OCI-LY3 (cell line): ENCODE data around the gene XYLT2.

Experiments
- H2AFZ ChIP-seq: fragments of 200-600, 300-600 bp; shearing (Covaris generic); 2 replicates; pipeline ENCODE4 v1.6.0; 2014; ENCODE audit warnings: antibody characterized with exemption, low read depth, low read length
- H3K27ac ChIP-seq: fragments of 200-600, 300-600 bp; sonication (generic); 2 replicates; pipeline ENCODE4 v1.5.1; 2014; ENCODE audit warnings: mild to moderate bottlenecking, low read length, moderate library complexity, mixed read lengths
- H3K27me3 ChIP-seq: fragments of 200-600, 300-600 bp; sonication (generic); 2 replicates; pipeline ENCODE4 v1.6.1; 2014; ENCODE audit warnings: low read depth, low read length, mixed read lengths
- H3K36me3 ChIP-seq: fragments of 200-600, 300-600 bp; sonication (generic); replicated peaks from 2 replicates; pipeline ENCODE3; 2014; ENCODE audit warnings: low read depth, low read length, mixed read lengths
- H3K4me1 ChIP-seq: fragments of 300-600, 200-600 bp; sonication (generic); 2 replicates; pipeline ENCODE4 v1.6.1; 2014; ENCODE audit warnings: low read length, mixed read lengths
- H3K4me2 ChIP-seq: fragments of 200-600, 300-600 bp; sonication (generic); 2 replicates; pipeline ENCODE4 v1.6.1; 2014; ENCODE audit warnings: low read length, mixed read lengths
- H3K4me3 ChIP-seq: fragments of 300-600, 200-600 bp; sonication (generic); 2 replicates; pipeline ENCODE4 v1.5.1; 2014; ENCODE audit warnings: antibody characterized with exemption, mild to moderate bottlenecking, low read length, moderate library complexity
- H3K79me2 ChIP-seq: fragments of 300-600, 200-600 bp; shearing (Covaris generic); 2 replicates; pipeline ENCODE4 v1.6.1; 2014; ENCODE audit warnings: mild to moderate bottlenecking, low read length, mixed read lengths
- H3K9ac ChIP-seq: fragments of 300-600, 200-600 bp; shearing (Covaris generic); 2 replicates; pipeline ENCODE4 v1.6.0; 2014; ENCODE audit warnings: mild to moderate bottlenecking, low read length, moderate library complexity
- H3K9me3 ChIP-seq: fragments of 200-600, 300-600 bp; shearing (Covaris generic); 2 replicates; pipeline ENCODE4 v1.6.1; 2014; ENCODE audit warnings: low read length, mixed read lengths; ENCODE audit not compliant: insufficient read depth
- H4K20me1 ChIP-seq: fragments of 200-600, 300-600 bp; sonication (generic); 2 replicates; pipeline ENCODE4 v1.6.1; 2016; ENCODE audit warnings: low read length, mixed read lengths; ENCODE audit not compliant: insufficient read depth
- CTCF ChIP-seq: fragments of 200-600, 300-600 bp; sonication (generic); IDR thresholded peaks from 2 replicates; pipeline ENCODE4 v1.5.1; 2014; ENCODE audit warnings: antibody characterized with exemption, low read length, low read depth
- EZH2phosphoT487 ChIP-seq: fragments of 200-600 bp; shearing (Covaris generic); IDR thresholded peaks from 2 replicates; pipeline ENCODE4 v1.6.1; 2018; ENCODE audit warnings: antibody characterized with exemption, mixed run types, low read depth

XYLT2 gene

GRCh38 chr17:50364715-50365114 is 18.8 kb downstream of the XYLT2 start:
- Histone ChIP-seq H3K4me3 (no peak overlapping the region), H3K27me3 (no peaks in the 10 kb centered on the region), H3K4me2 (no peak overlapping the region), H2AFZ (no peak overlapping the region), H3K9me3 (no peaks in the 10 kb centered on the region), H3K9ac (no peak overlapping the region), H4K20me1 (no peaks in the 10 kb centered on the region; the same call in 1 of the 2 replicates), H3K36me3 (peaks cover 36% of the 10 kb centered on the region), H3K4me1 (peaks cover 3% of the 10 kb centered on the region; the same call in 1 of the 2 replicates), H3K79me2 (no peaks in the 10 kb centered on the region), H3K27ac (no peak overlapping the region)
- TF ChIP-seq EZH2phosphoT487 = no peak

- Histone ChIP-seq H4K20me1 (no peaks in the 10 kb centered on the region; the same call in 1 of the 2 replicates), H3K9me3 (no peaks in the 10 kb centered on the region), H3K79me2 (no peaks in the 10 kb centered on the region), H2AFZ (no peak overlapping the region), H3K36me3 (peaks cover 40% of the 10 kb centered on the region), H3K27ac (no peak overlapping the region), H3K4me1 (peaks cover 3% of the 10 kb centered on the region; the same call in 1 of the 2 replicates), H3K27me3 (no peaks in the 10 kb centered on the region), H3K4me3 (no peak overlapping the region), H3K4me2 (no peak overlapping the region), H3K9ac (no peak overlapping the region)
- no peak for TF ChIP-seq EZH2phosphoT487
- no peak for TF ChIP-seq CTCF
Observed at GRCh38 chr17:50365165-50365564, 19.2 kb downstream of the XYLT2 start.

- peaks cover 47% of the 10 kb centered on the region for H3K36me3 ChIP-seq
- H4K20me1 ChIP-seq = no peaks in the 10 kb centered on the region; the same call in 1 of the 2 replicates
Observed at GRCh38 chr17:50365649-50366393, 19.9 kb downstream of the XYLT2 start.

GRCh38 chr17:50367401-50367800 is 21.5 kb downstream of the XYLT2 start:
- no peak overlapping the region for H3K9ac ChIP-seq
- H3K9me3 ChIP-seq = no peaks in the 10 kb centered on the region
- no peak overlapping the region for H3K27ac ChIP-seq
- H4K20me1 ChIP-seq = peaks cover 4% of the 10 kb centered on the region; the same call in 1 of the 2 replicates
- peaks cover 10% of the 10 kb centered on the region for H3K4me1 ChIP-seq
- H3K4me3 ChIP-seq = no peak overlapping the region
- no peak overlapping the region for H3K4me2 ChIP-seq
- no peak overlapping the region for H2AFZ ChIP-seq
- peaks cover 18% of the 10 kb centered on the region for H3K79me2 ChIP-seq
- TF ChIP-seq CTCF (no peak), EZH2phosphoT487 (no peak)
- peaks cover 51% of the 10 kb centered on the region for H3K36me3 ChIP-seq
- no peaks in the 10 kb centered on the region for H3K27me3 ChIP-seq

More at GRCh38 chr17:50365649-50366393, 19.9 kb downstream of the XYLT2 start:
- no peak overlapping the region for H3K9ac ChIP-seq
- H3K79me2 ChIP-seq = peaks cover 2% of the 10 kb centered on the region; the same call in 1 of the 2 replicates
- no peak overlapping the region for H2AFZ ChIP-seq
- H3K27me3 ChIP-seq = no peaks in the 10 kb centered on the region
- H3K27ac ChIP-seq = no peak overlapping the region
- peaks cover 3% of the 10 kb centered on the region; the same call in 1 of the 2 replicates for H3K4me1 ChIP-seq
- H3K4me3 ChIP-seq = no peak overlapping the region
- TF ChIP-seq EZH2phosphoT487 (no peak), CTCF (no peak)
- no peak overlapping the region for H3K4me2 ChIP-seq
- H3K9me3 ChIP-seq = no peaks in the 10 kb centered on the region
